HCT116 (cell line): Measurements from ENCODE around the gene HHAT. TPM values are rescaled to one million over a fixed set of nuclear protein-coding genes. Genes with fewer than 3 reads are reported as not detected.
A peak's percentile ranks its signal among the peaks of the same experiment; 100 is the strongest.

Source experiments
- ATAC-seq: fragments of 200-7000 bp; cut with Tn5 transposase; 2 replicates; pipeline ENCODE4 v1.9.1; 2020; ENCODE audit warnings: mild to moderate bottlenecking, moderate library complexity
- BruUV-seq: library from RNA; stranded (reverse); fragments of 400-500 nt; replicated peaks from 2 replicates; lab custom pipeline; 2021; lab: Mats Ljungman, UMichigan
- CTCF ChIA-PET: fragments of 300-600 bp; sonication (Branson Sonifier 250); formaldehyde crosslinking; loops from one replicate; lab custom pipeline; 2021; ENCODE audit warnings: antibody characterized with exemption; lab: Charles Lee
- POLR2A ChIA-PET: fragments of 300-600, 350-600 bp; sonication (Branson Sonifier 250); formaldehyde crosslinking; loops from one replicate; lab custom pipeline; 2021; ENCODE audit warnings: antibody characterized with exemption; lab: Charles Lee
- RAD21 ChIA-PET, 2 experiments: fragments of 300-600 bp; sonication (Branson Sonifier 250); formaldehyde crosslinking; loops; one replicate each; lab custom pipeline; 2023; ENCODE audit warnings: low total read pairs in 2 of 2; ENCODE audit not compliant: uncharacterized antibody in 2 of 2, unreplicated experiment in 2 of 2, low non-redundant PET in 1 of 2; lab: Charles Lee
- DNase-seq: peaks from one replicate; pipeline ENCODE4 v3.0.0-alpha.2; 2010; ENCODE audit warnings: low read depth, low spot score
- H2AFZ ChIP-seq: fragments of 200-600 bp; shearing (Covaris generic), sonication (generic); 2 replicates; pipeline ENCODE4 v1.6.1; 2017; ENCODE audit warnings: low read depth, mixed run types, mixed read lengths, antibody characterized with exemption, low read length; ENCODE audit not compliant: poor library complexity, severe bottlenecking
- H3K27ac ChIP-seq: 2 replicates; pipeline ENCODE4 v1.5.1; 2012; ENCODE audit warnings: low read depth, low read length
- H3K27me3 ChIP-seq: fragments of 200-600 bp; sonication (generic); 2 replicates; pipeline ENCODE4 v1.6.1; 2016; ENCODE audit warnings: mixed run types, low read length, mixed read lengths; ENCODE audit not compliant: insufficient read depth
- H3K36me3 ChIP-seq, 2 experiments: fragments of 200-500 bp in 1 of 2; fragments of 200-600 bp in 1 of 2; sonication (Bioruptor generic) in 1 of 2; sonication (generic) in 1 of 2; 2 replicates each; pipeline versions ENCODE4 v1.5.1 to v1.6.1; 2014 to 2016; ENCODE audit warnings: low read length in 2 of 2, inconsistent platforms in 1 of 2, mixed read lengths in 1 of 2, mixed run types in 1 of 2; ENCODE audit not compliant: insufficient read depth in 2 of 2, control insufficient read depth in 1 of 2
- H3K4me1 ChIP-seq, 2 experiments: fragments of 200-600 bp in 1 of 2; sonication (generic) in 1 of 2; 2 replicates each; pipeline versions ENCODE4 v1.5.1 to v1.6.1; 2012 to 2017; ENCODE audit warnings: low read length in 2 of 2, inconsistent platforms in 1 of 2, mild to moderate bottlenecking in 1 of 2, mixed read lengths in 1 of 2, mixed run types in 1 of 2, moderate library complexity in 1 of 2; ENCODE audit not compliant: insufficient read depth in 2 of 2, control insufficient read depth in 1 of 2
- H3K4me2 ChIP-seq: fragments of 200-600 bp; sonication (generic); 2 replicates; pipeline ENCODE4 v1.6.1; 2017; ENCODE audit warnings: mixed run types, low read length, mixed read lengths
- H3K4me3 ChIP-seq, 2 experiments: fragments of 200-600 bp in 1 of 2; sonication (generic) in 1 of 2; replicated peaks in 1 of 2; 2 replicates each; pipeline ENCODE4 v1.5.1; 2011 to 2016; ENCODE audit warnings: low read length in 2 of 2, control low read depth in 1 of 2, low read depth in 1 of 2, mild to moderate bottlenecking in 1 of 2, mixed read lengths in 1 of 2, mixed run types in 1 of 2
- H3K79me2 ChIP-seq: fragments of 200-600 bp; sonication (generic); 2 replicates; pipeline ENCODE4 v1.6.1; 2017; ENCODE audit warnings: mild to moderate bottlenecking, mixed run types, low read length, moderate library complexity, mixed read lengths; ENCODE audit not compliant: insufficient read depth
- H3K9ac ChIP-seq: fragments of 200-600 bp; sonication (generic); 2 replicates; pipeline ENCODE4 v1.6.1; 2016; ENCODE audit warnings: low read length, mixed read lengths
- H3K9me2 ChIP-seq: fragments of 200-600 bp; sonication (generic), shearing (Covaris generic); 2 replicates; pipeline ENCODE4 v1.6.1; 2017; ENCODE audit warnings: mixed run types, mild to moderate bottlenecking, moderate library complexity; ENCODE audit not compliant: insufficient read depth
- H3K9me3 ChIP-seq, 2 experiments: fragments of 200-500 bp in 1 of 2; fragments of 200-600 bp in 1 of 2; sonication (Bioruptor generic) in 1 of 2; sonication (generic) in 1 of 2; 2 replicates each; pipeline ENCODE4 v1.6.1; 2014 to 2017; ENCODE audit warnings: low read length in 2 of 2, mixed read lengths in 2 of 2, inconsistent platforms in 1 of 2, low read depth in 1 of 2, mild to moderate bottlenecking in 1 of 2, mixed run types in 1 of 2, moderate library complexity in 1 of 2; ENCODE audit not compliant: control insufficient read depth in 1 of 2, insufficient read depth in 1 of 2
- H4K20me1 ChIP-seq: fragments of 200-600 bp; sonication (generic), shearing (Covaris generic); 2 replicates; pipeline ENCODE4 v1.6.1; 2017; ENCODE audit warnings: mixed run types, mild to moderate bottlenecking, moderate library complexity; ENCODE audit not compliant: insufficient read depth
- CBX3 ChIP-seq: IDR thresholded peaks from 2 replicates; pipeline ENCODE4 v1.6.1; 2012; ENCODE audit warnings: low read depth
- CEBPB ChIP-seq: IDR thresholded peaks from 2 replicates; pipeline ENCODE4 v1.6.1; 2012; ENCODE audit warnings: low read depth
- EGR1 ChIP-seq: IDR thresholded peaks from 2 replicates; pipeline ENCODE4 v1.6.1; 2012; ENCODE audit warnings: low read depth
- ELF1 ChIP-seq: IDR thresholded peaks from 2 replicates; pipeline ENCODE4 v1.6.1; 2012; ENCODE audit warnings: low read depth, borderline replicate concordance
- EZH2 ChIP-seq: fragments of 200-600 bp; sonication (generic); IDR thresholded peaks from 2 replicates; pipeline ENCODE4 v1.6.1; 2017; ENCODE audit warnings: antibody characterized with exemption, mixed run types
- EZH2phosphoT487 ChIP-seq: fragments of 200-600 bp; IDR thresholded peaks from 2 replicates; pipeline ENCODE4 v1.6.1; 2018; ENCODE audit warnings: antibody characterized with exemption, borderline replicate concordance
- FOSL1 ChIP-seq: IDR thresholded peaks from 2 replicates; pipeline ENCODE4 v1.6.1; 2012; ENCODE audit warnings: low read depth
- JUND ChIP-seq: IDR thresholded peaks from 2 replicates; pipeline ENCODE4 v1.6.1; 2012
- MAX ChIP-seq: IDR thresholded peaks from 2 replicates; pipeline ENCODE4 v1.6.1; 2012
- POLR2AphosphoS5 ChIP-seq: IDR thresholded peaks from 2 replicates; pipeline ENCODE4 v1.6.1; 2011; ENCODE audit warnings: mild to moderate bottlenecking, low read depth, low read length, moderate library complexity
- RAD21 ChIP-seq: IDR thresholded peaks from 2 replicates; pipeline ENCODE4 v1.6.1; 2012; ENCODE audit warnings: low read depth, mild to moderate bottlenecking
- SIN3A ChIP-seq: IDR thresholded peaks from 2 replicates; pipeline ENCODE4 v1.6.1; 2012; ENCODE audit warnings: low read depth
- SRF ChIP-seq: IDR thresholded peaks from 2 replicates; pipeline ENCODE4 v1.6.1; 2012; ENCODE audit warnings: low read depth
- YY1 ChIP-seq: IDR thresholded peaks from 2 replicates; pipeline ENCODE4 v1.6.1; 2011; ENCODE audit warnings: low read length, low read depth, moderate library complexity, mild to moderate bottlenecking; ENCODE audit not compliant: insufficient replicate concordance; ENCODE audit errors: extremely low read depth
- ZBTB33 ChIP-seq: IDR thresholded peaks from 2 replicates; pipeline ENCODE4 v1.6.1; 2011; ENCODE audit warnings: mild to moderate bottlenecking, low read length, moderate library complexity; ENCODE audit not compliant: insufficient replicate concordance; ENCODE audit errors: extremely low read depth
- ZFX ChIP-seq: fragments of 450-650 bp; IDR thresholded peaks from 2 replicates; pipeline ENCODE4 v1.6.1; 2017
- ZNF274 ChIP-seq: fragments of 200-500 bp; sonication (Bioruptor generic); IDR thresholded peaks from 2 replicates; pipeline ENCODE4 v1.6.1; 2014; ENCODE audit warnings: mild to moderate bottlenecking, low read depth, low read length, inconsistent platforms
- intact Hi-C: fragments of 100-400 bp; cut with micrococcal nuclease; formaldehyde crosslinking; loops from 2 replicates; pipeline ENCODE4 v1.10.0; 2022
- total RNA-seq: library from RNA; stranded (reverse); gene quantifications from one replicate; pipeline ENCODE4 v1.2.1, GENCODE V29; 2021; ENCODE audit not compliant: unreplicated experiment

The HHAT gene
- total RNA-seq, 1 experiment from 2014 or later: 2.7 TPM

GRCh38 chr1:210373628-210373877, 44.9 kb downstream of the HHAT start:
- RAD21 ChIA-PET: interaction anchor here in 1 of 2 experiments (0.8 to 1.0 kb wide), 2 partner anchors 20 to 141 kb away, joined by 3 read pairs; partner anchors contain the start of gene SERTAD4

GRCh38 chr1:210373878-210374599, 45.3 kb downstream of the HHAT start:
- BruUV-seq: TSS peak; percentile 98
- ChIA-PET CTCF (interaction anchor here (0.6 to 2.3 kb wide), 16 partner anchors 9 to 760 kb away, joined by 3 to 13 read pairs (median 4); partner anchors contain the start of gene KCNH1), RAD21 (interaction anchor here in 1 of 2 experiments (0.8 to 1.0 kb wide), 2 partner anchors 20 to 141 kb away, joined by 3 read pairs; partner anchors contain the start of gene SERTAD4), POLR2A (interaction anchor here (0.6 to 2.5 kb wide), 37 partner anchors 9 to 1274 kb away, joined by 3 to 35 read pairs (median 3); partner anchors contain the start of genes HHAT and RCOR3)
- peak; percentile 81 for ATAC-seq
- H3K4me1 ChIP-seq: peaks cover 0 to 33% of the 10 kb centered on the region in 2 experiments; a peak in 3 of 4 replicates
- peak overlapping the region; percentile 97 for H2AFZ ChIP-seq
- H3K27ac ChIP-seq: peak overlapping the region; percentile 32; the same call in 1 of the 2 replicates
- H3K79me2 ChIP-seq: no peaks in the 10 kb centered on the region
- peak overlapping the region; percentile 26; the same call in 1 of the 2 replicates for H3K4me2 ChIP-seq
- peaks cover 4% of the 10 kb centered on the region; the same call in 1 of the 2 replicates for H4K20me1 ChIP-seq
- H3K9ac ChIP-seq: peak overlapping the region; percentile 45
- H3K9me2 ChIP-seq: no peaks in the 10 kb centered on the region
- no peaks in the 10 kb centered on the region for H3K36me3 ChIP-seq
- no peak overlapping the region for H3K4me3 ChIP-seq
- no peaks in the 10 kb centered on the region for H3K9me3 ChIP-seq
- intact Hi-C loops: loop anchor here (2.0 kb wide), 1 partner anchor 27 kb away; no protein-coding TSS in a partner anchor
- peak; percentile 96 for DNase-seq
- H3K27me3 ChIP-seq: no peaks in the 10 kb centered on the region
- TF ChIP-seq SRF (peak; percentile 50), EGR1 (peak; percentile 49; the same call in 1 of the 2 replicates), ELF1 (peak; percentile 19; the same call in 1 of the 2 replicates), EZH2phosphoT487 (no peak), ZNF274 (no peak), CEBPB (peak; percentile 95), ZFX (no peak), CBX3 (peak; percentile 40), YY1 (no peak), FOSL1 (peak; percentile 79), ZBTB33 (peak; percentile 2), RAD21 (peak; percentile 49), MAX (0 out of 2 replicates have a peak, but pooled peaks have one; percentile 51), JUND (peak; percentile 73), SIN3A (peak; percentile 96), EZH2 (no peak)

More at GRCh38 chr1:210373628-210373877, 44.9 kb downstream of the HHAT start:
- Histone ChIP-seq H3K36me3 (no peaks in the 10 kb centered on the region), H4K20me1 (peaks cover 4% of the 10 kb centered on the region; the same call in 1 of the 2 replicates), H3K4me3 (no peak overlapping the region), H3K27me3 (no peaks in the 10 kb centered on the region), H3K9me2 (no peaks in the 10 kb centered on the region), H3K4me1 (peaks cover 0 to 33% of the 10 kb centered on the region in 2 experiments; a peak in 3 of 4 replicates), H3K27ac (peak overlapping the region; percentile 23; the same call in 1 of the 2 replicates), H3K79me2 (no peaks in the 10 kb centered on the region), H2AFZ (no peak overlapping the region), H3K9ac (no peak overlapping the region), H3K4me2 (peak overlapping the region; percentile 26; the same call in 1 of the 2 replicates), H3K9me3 (no peaks in the 10 kb centered on the region)
- ChIA-PET CTCF (interaction anchor here (0.9 to 2.3 kb wide), 12 partner anchors 8 to 761 kb away, joined by 3 to 13 read pairs (median 4); partner anchors contain the start of gene KCNH1), POLR2A (interaction anchor here (0.6 to 2.5 kb wide), 37 partner anchors 10 to 1275 kb away, joined by 3 to 35 read pairs (median 3); partner anchors contain the start of genes HHAT and RCOR3)
- TF ChIP-seq ELF1 (0 out of 2 replicates have a peak, but pooled peaks have one; percentile 4), POLR2AphosphoS5 (no peak)
- ATAC-seq: no peak
- no peak for DNase-seq
- BruUV-seq: no TSS peak
- intact Hi-C loops: no loop called here
